Small intestine (tissue), 7 donors: ENCODE measurements around the gene CPXM1. TPM values are rescaled to one million over a fixed set of nuclear protein-coding genes. Genes with fewer than 3 reads are reported as not detected.
A peak's percentile ranks its signal among the peaks of the same experiment; 100 is the strongest.
"Not testable (repeated sequence)": the region's sequence is repeated elsewhere in the genome, so short reads cannot be mapped to it uniquely, and the experiment has no call there.

Experiments used
- DNase-seq, 2 donors: peaks; one replicate each; pipeline versions ENCODE4 v3.0.0 to v3.0.0-alpha.2; 2013
- FAIRE-seq: peaks from 2 replicates; lab custom pipeline; 2012; peaks lifted over from hg19 to GRCh38; lab: Jason Lieb, UNC
- H3K27ac ChIP-seq, 3 donors: one replicate each; pipeline ENCODE4 v1.5.1; 2013; ENCODE audit warnings: low read length in 2 of 3, mild to moderate bottlenecking in 2 of 3, control low read depth in 1 of 3, inconsistent platforms in 1 of 3, low read depth in 1 of 3, moderate library complexity in 1 of 3
- H3K27me3 ChIP-seq, 3 donors: one replicate each; pipeline ENCODE4 v1.6.1; 2013; ENCODE audit warnings: low read length in 3 of 3, inconsistent platforms in 1 of 3; ENCODE audit not compliant: control insufficient read depth in 3 of 3, insufficient read depth in 3 of 3
- H3K36me3 ChIP-seq, 3 donors: one replicate each; pipeline ENCODE4 v1.6.1; 2013; ENCODE audit warnings: low read length in 3 of 3, inconsistent platforms in 1 of 3, low read depth in 1 of 3, mild to moderate bottlenecking in 1 of 3, moderate library complexity in 1 of 3; ENCODE audit not compliant: control insufficient read depth in 3 of 3, insufficient read depth in 2 of 3
- H3K4me1 ChIP-seq, 3 donors: one replicate each; pipeline ENCODE4 v1.6.1; 2013; ENCODE audit warnings: low read length in 2 of 3, inconsistent platforms in 1 of 3, low read depth in 1 of 3, mild to moderate bottlenecking in 1 of 3, moderate library complexity in 1 of 3; ENCODE audit not compliant: control insufficient read depth in 3 of 3, insufficient read depth in 2 of 3
- H3K4me3 ChIP-seq, 3 donors: one replicate each; pipeline ENCODE4 v1.5.1; 2013; ENCODE audit warnings: low read length in 3 of 3, control low read depth in 1 of 3, inconsistent platforms in 1 of 3, low read depth in 1 of 3, mild to moderate bottlenecking in 1 of 3, moderate library complexity in 1 of 3
- H3K9me3 ChIP-seq, 2 donors: one replicate each; pipeline ENCODE4 v1.6.1; 2013; ENCODE audit warnings: low read depth in 1 of 2, low read length in 1 of 2; ENCODE audit not compliant: control insufficient read depth in 2 of 2, insufficient read depth in 1 of 2
- whole genome bisulfite sequencing, 3 donors: extraction: QIAGEN DNeasy Blood & Tissue Kit; methylation state at CpG; one replicate each; pipeline ENCODE4 v1.1.7; 2013; 5-methylcytosine and 5-hydroxymethylcytosine counted together
- polyA plus RNA-seq, 4 donors: library from polyadenylated mRNA; stranded (reverse) in 3 of 4; unstranded in 1 of 4; fragments of 200-250 nt in 3 of 4; fragments of 120-200 nt in 1 of 4; gene quantifications; one replicate each; pipeline versions ENCODE4 v1.2.1 to v1.2.3, GENCODE V29; 2013
- donor health status: healthy with polysubstance abuse.
- donor health status: control.
- donor health status: control.
- donor health status: Bipolar disorder and iron deficiency.
- donor health status: healthy.

CPXM1 gene
- polyA plus RNA-seq, 4 donors: 0.54 to 13.9 (median 1.8) TPM; not detected in 1

- DNase-seq: no peak
- Histone ChIP-seq H3K4me3 (no peak overlapping the region), H3K9me3 (no peaks in the 10 kb centered on the region), H3K4me1 (no peaks in the 10 kb centered on the region), H3K27ac (no peak overlapping the region), H3K27me3 (no peaks in the 10 kb centered on the region), H3K36me3 (peaks cover 0 to 25% (median 0%) of the 10 kb centered on the region in 3 donors)
- WGBS, 3 donors: 83 to 100% (median 96%) methylated on average over 1 of the region's 1 CpG
- no peak for FAIRE-seq
These were observed 33.3 kb upstream of the CPXM1 start for GRCh38 chr20:2833761-2834160.

- WGBS, 3 donors: 73 to 84% (median 76%) methylated on average over 7 of the region's 7 CpGs
- H3K27ac ChIP-seq, H3K4me3 ChIP-seq, FAIRE-seq, H3K9me3 ChIP-seq, DNase-seq, H3K4me1 ChIP-seq, H3K36me3 ChIP-seq, H3K27me3 ChIP-seq: not testable (repeated sequence)
These were observed 30.8 kb upstream of the CPXM1 start for GRCh38 chr20:2831206-2831605.

GRCh38 chr20:2829376-2829775, 28.9 kb upstream of the CPXM1 start:
- WGBS, 3 donors: 66 to 83% (median 70%) methylated on average over 6 of the region's 6 CpGs
- peaks cover 0 to 3% (median 0%) of the 10 kb centered on the region in 3 donors for H3K27me3 ChIP-seq
- no peak overlapping the region for H3K27ac ChIP-seq

GRCh38 chr20:2826655-2827054, 26.2 kb upstream of the CPXM1 start:
- 81 to 92% (median 83%) methylated on average over 4 of the region's 4 CpGs for WGBS, 3 donors
- no peak overlapping the region for H3K4me3 ChIP-seq
- FAIRE-seq (no peak), DNase-seq (no peak)
- no peak overlapping the region for H3K27ac ChIP-seq
- no peaks in the 10 kb centered on the region for H3K4me1 ChIP-seq
- no peaks in the 10 kb centered on the region for H3K36me3 ChIP-seq
- no peaks in the 10 kb centered on the region for H3K9me3 ChIP-seq
- H3K27me3 ChIP-seq: peaks cover 0 to 9% (median 3%) of the 10 kb centered on the region in 3 donors

More at GRCh38 chr20:2829376-2829775, 28.9 kb upstream of the CPXM1 start:
- no peak for FAIRE-seq
- H3K36me3 ChIP-seq: no peaks in the 10 kb centered on the region
- no peaks in the 10 kb centered on the region for H3K4me1 ChIP-seq
- H3K4me3 ChIP-seq: no peak overlapping the region
- H3K9me3 ChIP-seq: no peaks in the 10 kb centered on the region
- no peak for DNase-seq

GRCh38 chr20:2825761-2826160, 25.3 kb upstream of the CPXM1 start:
- FAIRE-seq: no peak
- Histone ChIP-seq H3K4me1 (no peaks in the 10 kb centered on the region), H3K4me3 (no peak overlapping the region), H3K27me3 (peaks cover 2 to 17% (median 7%) of the 10 kb centered on the region in 3 donors), H3K36me3 (no peaks in the 10 kb centered on the region), H3K27ac (no peak overlapping the region), H3K9me3 (no peaks in the 10 kb centered on the region)
- 78 to 90% (median 80%) methylated on average over 2 of the region's 2 CpGs for WGBS, 3 donors
- DNase-seq: no peak

GRCh38 chr20:2822073-2822472, 21.6 kb upstream of the CPXM1 start:
- WGBS, 3 donors: 13 to 34% (median 20%) methylated on average over 4 to 5 of the region's 5 CpGs
- peak in 1 of 2 donors; percentile 35 for DNase-seq
- Histone ChIP-seq H3K4me1 (no peaks in the 10 kb centered on the region), H3K36me3 (no peaks in the 10 kb centered on the region), H3K9me3 (no peaks in the 10 kb centered on the region), H3K27me3 (peaks cover 6 to 37% (median 12%) of the 10 kb centered on the region in 3 donors), H3K27ac (no peak overlapping the region), H3K4me3 (no peak overlapping the region)
- no peak for FAIRE-seq

- Histone ChIP-seq H3K4me1 (no peaks in the 10 kb centered on the region), H3K4me3 (no peak overlapping the region), H3K9me3 (no peaks in the 10 kb centered on the region), H3K27ac (no peak overlapping the region), H3K27me3 (peaks cover 6 to 34% (median 12%) of the 10 kb centered on the region in 3 donors), H3K36me3 (no peaks in the 10 kb centered on the region)
- 10 to 18% (median 10%) methylated on average over 57 to 68 of the region's 68 CpGs for WGBS, 3 donors
- no peak for FAIRE-seq
- DNase-seq: no peak
These were observed 20.8 kb upstream of the CPXM1 start for GRCh38 chr20:2820896-2821869.

- Histone ChIP-seq H3K36me3 (no peaks in the 10 kb centered on the region), H3K27ac (no peak overlapping the region), H3K4me1 (no peaks in the 10 kb centered on the region), H3K4me3 (no peak overlapping the region), H3K9me3 (no peaks in the 10 kb centered on the region), H3K27me3 (peaks cover 6 to 34% (median 12%) of the 10 kb centered on the region in 3 donors)
- DNase-seq (no peak), FAIRE-seq (no peak)
- WGBS, 3 donors: 28 to 41% (median 29%) methylated on average over 31 to 32 of the region's 32 CpGs
These were observed 19.9 kb upstream of the CPXM1 start for GRCh38 chr20:2820084-2820895.
